ES-I3 (cell line): ENCODE results near the gene CSNK1A1.
"Not testable (repeated sequence)": the region's sequence is repeated elsewhere in the genome, so short reads cannot be mapped to it uniquely, and the experiment has no call there.

ENCODE experiments used
- H3K36me3 ChIP-seq: 2 replicates; pipeline ENCODE4 v1.6.1; 2013; ENCODE audit warnings: mild to moderate bottlenecking, low read length, control low read depth, moderate library complexity; ENCODE audit not compliant: insufficient read depth
- H3K4me1 ChIP-seq: 2 replicates; pipeline ENCODE4 v1.6.1; 2013; ENCODE audit warnings: mild to moderate bottlenecking, control low read depth, low read length; ENCODE audit not compliant: insufficient read depth
- H3K9ac ChIP-seq: 2 replicates; pipeline ENCODE4 v1.6.1; 2013; ENCODE audit warnings: low read depth, mild to moderate bottlenecking, low read length, moderate library complexity
- H3K9me3 ChIP-seq: 2 replicates; pipeline ENCODE4 v1.6.1; 2013; ENCODE audit warnings: mild to moderate bottlenecking, low read length, moderate library complexity; ENCODE audit not compliant: control insufficient read depth, insufficient read depth

CSNK1A1 gene

DNA sequence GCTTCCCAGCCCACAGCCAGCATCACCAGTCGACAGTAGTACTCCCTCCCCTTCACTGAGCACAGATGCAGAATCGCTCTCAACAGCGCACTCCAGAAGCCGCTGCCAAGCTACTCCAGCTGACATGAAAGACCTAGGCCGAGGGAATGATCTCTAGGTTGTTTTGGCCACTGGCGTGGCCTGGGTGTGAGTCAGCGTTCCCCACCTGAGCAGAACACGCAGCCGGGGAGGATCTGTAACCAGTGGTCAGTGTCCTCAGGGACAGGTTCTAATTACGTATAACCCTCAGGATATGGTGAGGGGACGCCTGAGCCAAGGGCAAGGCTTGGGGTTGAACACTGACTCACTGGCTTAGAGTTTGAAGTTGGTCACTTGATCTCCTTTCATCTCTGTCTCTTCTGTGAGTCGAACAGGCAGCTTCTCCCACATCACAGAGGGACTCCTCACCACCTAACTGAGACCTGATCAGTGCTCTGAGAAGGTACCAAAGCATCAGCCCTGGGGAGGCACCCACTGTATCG, 95.3 kb downstream of the CSNK1A1 start:
- peaks cover 7% of the 10 kb centered on the region; the same call in 1 of the 2 replicates for H3K4me1 ChIP-seq
- H3K9ac ChIP-seq: no peak overlapping the region
- no peaks in the 10 kb centered on the region for H3K36me3 ChIP-seq
- no peaks in the 10 kb centered on the region for H3K9me3 ChIP-seq

DNA sequence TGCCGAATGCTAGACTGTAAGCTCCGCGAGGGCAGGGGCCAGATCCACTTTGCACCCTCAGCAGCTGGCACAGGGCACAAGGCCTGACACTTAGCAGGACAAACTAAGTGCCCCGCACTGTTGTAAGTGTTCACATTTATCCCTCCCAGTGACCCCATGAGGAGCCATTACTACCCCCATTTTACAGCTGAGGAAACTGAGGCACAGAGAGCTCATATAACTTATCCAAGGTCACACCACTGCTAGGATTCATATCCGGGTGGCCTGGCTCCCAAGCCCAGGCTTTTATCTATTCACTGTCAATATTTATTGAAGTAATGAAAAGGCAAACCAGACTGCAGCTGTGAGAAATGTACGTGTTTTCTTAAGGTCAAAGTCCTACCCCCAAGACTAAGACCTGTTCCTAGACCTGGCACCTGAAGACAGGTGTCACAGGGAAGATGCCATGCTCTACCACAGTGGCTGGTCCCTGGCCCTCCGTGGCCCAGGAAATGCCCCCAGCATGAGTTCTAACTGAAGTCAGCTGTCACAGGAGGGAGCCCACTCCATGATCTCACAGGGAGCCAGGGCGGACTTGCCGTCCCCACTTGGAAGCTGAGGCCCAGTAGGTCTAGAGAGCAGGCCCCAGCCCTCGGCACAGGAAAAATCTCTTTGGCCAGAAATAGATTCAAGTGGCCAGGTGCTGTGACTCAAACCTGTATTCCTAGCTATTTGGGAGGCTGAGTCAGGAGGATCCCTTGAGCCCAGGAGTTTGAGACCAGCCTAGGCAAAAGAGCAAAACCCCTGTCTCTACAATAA, 97.4 kb downstream of the CSNK1A1 start:
- no peak overlapping the region for H3K9ac ChIP-seq
- peaks cover 11% of the 10 kb centered on the region for H3K4me1 ChIP-seq
- no peaks in the 10 kb centered on the region for H3K9me3 ChIP-seq
- H3K36me3 ChIP-seq: no peaks in the 10 kb centered on the region

DNA sequence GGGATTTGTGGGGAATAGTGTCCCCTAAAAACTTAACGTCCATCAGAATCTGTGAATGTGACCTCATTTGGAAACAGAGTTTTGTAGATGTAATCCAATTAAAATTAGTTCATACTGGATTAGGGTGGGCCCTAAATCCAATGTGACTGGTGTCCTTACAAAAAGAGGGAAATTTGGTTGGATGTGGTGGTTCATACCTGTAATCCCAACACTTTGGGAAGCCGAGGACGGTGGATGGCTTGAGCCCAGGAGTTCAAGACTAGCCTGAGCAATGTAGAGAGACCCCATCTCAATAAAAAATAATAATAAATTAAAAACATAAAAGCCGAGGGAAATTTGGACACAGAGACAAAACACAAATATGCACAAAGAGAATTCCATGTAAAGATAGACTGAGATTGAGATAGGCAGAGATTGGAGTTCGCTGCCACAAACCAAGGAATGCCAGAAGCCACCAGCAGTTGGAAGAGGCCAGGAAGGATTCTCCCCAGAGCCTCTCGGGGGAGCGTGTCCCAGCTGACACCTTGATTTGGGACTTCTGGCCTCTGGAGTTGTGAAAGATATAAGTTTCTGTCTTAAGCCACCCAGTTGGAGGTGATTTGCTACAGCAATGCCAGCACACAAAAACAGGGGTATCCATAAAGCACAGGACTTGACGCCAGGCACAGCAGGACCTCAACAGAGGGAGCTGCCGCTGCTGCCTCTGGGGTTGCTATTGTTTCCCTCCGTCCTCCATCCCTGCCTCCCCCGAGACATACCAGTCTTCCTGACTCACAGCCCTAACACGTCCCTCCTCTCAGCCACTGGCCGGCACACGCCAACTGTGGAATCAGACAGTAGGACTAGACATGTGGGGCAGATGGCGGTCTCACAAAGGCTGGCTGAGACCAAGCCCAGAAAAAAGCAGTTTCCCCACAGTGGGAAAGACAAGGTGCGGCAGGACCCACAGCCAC, 98.3 kb downstream of the CSNK1A1 start:
- Histone ChIP-seq H3K36me3 (no peaks in the 10 kb centered on the region), H3K9me3 (no peaks in the 10 kb centered on the region), H3K4me1 (peaks cover 13% of the 10 kb centered on the region), H3K9ac (no peak overlapping the region)

DNA sequence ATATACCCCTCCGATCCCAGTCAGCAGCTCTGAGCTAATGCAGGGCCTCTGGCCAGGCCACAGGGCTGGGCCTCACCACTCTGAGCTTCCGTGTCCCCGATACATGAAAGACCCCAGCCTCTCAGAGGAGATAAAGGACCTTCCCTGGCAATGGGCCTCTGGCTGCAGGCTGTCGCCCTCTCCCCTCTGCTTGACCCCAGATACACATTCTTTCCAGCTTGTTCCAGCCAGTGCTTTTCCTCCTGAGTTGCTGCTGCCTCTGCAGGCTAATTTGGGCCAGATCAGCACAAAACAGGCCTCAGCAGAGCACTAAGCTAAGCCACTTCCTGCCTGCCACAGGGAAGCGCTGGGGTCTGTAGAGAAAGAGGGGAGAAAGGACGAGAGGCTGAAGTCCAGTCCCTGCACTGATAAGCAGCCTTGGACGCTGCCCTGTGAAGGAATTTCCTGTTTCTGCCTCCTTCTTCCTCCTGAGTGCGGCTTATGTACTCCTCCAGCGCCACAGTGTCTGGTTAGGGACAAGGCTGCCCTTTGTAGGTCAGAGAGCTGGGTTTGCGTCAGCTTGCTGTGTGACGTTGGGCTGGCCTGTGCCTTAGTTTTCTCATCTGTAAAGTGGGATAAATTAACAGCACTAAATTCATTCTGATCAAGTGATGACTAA, 99.1 kb downstream of the CSNK1A1 start:
- Histone ChIP-seq H3K9ac (no peak overlapping the region), H3K36me3 (no peaks in the 10 kb centered on the region), H3K4me1 (peaks cover 13% of the 10 kb centered on the region), H3K9me3 (no peaks in the 10 kb centered on the region)

DNA sequence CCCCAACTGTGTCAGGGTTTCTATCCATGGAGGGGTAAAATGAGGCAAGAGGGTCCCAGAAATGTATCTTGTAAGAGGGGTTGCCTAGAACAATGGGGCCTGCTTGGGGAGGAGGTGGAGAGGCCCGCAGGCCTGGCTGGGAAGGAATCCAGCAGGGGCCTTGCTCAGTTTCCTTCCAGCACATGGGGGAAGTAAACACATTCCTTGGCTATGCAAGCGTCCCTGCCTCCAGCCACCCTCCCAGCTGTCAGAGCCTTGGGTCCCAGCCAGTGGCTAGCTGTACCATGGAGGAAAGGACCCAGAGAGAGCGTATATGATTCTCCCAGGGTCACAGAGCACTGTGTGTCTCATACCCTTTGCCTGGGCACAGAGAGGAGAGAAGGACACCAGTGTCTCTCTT, 101.0 kb downstream of the CSNK1A1 start:
- H3K36me3 ChIP-seq: no peaks in the 10 kb centered on the region
- H3K9ac ChIP-seq: no peak overlapping the region
- peaks cover 13% of the 10 kb centered on the region for H3K4me1 ChIP-seq
- no peaks in the 10 kb centered on the region for H3K9me3 ChIP-seq

DNA sequence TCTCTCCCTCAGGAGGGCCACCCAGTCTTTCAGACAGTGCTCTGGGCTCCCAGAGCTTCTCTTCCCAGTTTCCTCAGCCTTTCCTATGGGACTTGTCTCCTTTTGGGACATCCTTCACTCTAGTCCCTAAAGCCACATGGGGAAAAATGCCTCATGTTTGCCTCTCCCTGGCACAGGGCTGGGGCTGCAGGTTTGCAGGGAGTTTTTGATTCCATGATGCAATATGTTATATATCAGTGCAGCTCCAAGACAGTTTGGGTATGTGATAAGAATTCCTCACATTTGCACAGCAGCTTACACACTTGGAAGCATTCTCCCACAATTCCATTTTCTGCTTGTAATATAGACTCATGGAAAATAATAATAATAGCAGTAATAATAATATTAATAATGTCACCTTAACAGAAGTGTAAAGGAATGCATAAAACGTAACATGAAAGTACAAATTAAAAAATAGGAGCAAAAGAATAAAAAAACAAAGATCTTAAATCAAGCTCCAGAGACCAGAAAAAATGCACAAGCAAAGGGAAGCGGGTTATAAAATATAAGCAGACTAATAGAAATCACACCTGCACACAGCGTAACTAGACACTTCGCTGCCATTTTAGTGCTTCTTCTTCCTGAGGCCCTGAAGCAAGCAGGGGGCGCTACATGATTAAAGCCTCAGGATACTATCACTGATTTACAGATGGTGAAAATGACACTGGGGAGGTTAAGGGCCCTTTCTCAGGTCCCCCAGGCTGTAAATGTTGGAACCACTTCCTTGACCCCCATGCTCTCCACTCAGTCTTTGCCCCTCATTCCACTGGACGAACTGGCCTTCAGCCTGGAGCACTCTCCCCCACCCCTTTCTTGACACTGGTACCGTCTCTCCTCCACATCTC, 102.2 kb downstream of the CSNK1A1 start:
- Histone ChIP-seq H3K9me3 (no peaks in the 10 kb centered on the region), H3K4me1 (peaks cover 13% of the 10 kb centered on the region), H3K9ac (no peak overlapping the region), H3K36me3 (no peaks in the 10 kb centered on the region)

DNA sequence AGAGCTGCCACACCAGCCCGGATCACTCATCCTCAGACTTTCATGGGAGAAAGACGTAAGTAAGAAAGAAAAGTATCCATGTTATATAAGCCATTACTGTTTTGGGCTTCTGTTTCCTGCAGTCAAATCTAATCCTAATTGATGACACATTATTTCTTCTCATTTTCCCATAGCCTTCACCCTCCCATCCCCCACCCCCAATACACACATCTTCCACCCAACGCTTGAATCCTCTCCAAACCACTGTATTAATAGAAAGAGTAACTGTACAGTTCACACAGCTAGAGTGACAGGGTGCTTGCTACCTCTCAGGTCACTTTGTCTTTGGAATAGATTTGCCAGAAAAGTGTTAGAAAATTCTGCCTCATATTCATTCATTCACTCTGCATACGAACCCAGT, 102.8 kb downstream of the CSNK1A1 start:
- H3K4me1 ChIP-seq: peaks cover 13% of the 10 kb centered on the region
- H3K9me3 ChIP-seq: no peaks in the 10 kb centered on the region
- H3K9ac ChIP-seq: no peak overlapping the region
- no peaks in the 10 kb centered on the region for H3K36me3 ChIP-seq

DNA sequence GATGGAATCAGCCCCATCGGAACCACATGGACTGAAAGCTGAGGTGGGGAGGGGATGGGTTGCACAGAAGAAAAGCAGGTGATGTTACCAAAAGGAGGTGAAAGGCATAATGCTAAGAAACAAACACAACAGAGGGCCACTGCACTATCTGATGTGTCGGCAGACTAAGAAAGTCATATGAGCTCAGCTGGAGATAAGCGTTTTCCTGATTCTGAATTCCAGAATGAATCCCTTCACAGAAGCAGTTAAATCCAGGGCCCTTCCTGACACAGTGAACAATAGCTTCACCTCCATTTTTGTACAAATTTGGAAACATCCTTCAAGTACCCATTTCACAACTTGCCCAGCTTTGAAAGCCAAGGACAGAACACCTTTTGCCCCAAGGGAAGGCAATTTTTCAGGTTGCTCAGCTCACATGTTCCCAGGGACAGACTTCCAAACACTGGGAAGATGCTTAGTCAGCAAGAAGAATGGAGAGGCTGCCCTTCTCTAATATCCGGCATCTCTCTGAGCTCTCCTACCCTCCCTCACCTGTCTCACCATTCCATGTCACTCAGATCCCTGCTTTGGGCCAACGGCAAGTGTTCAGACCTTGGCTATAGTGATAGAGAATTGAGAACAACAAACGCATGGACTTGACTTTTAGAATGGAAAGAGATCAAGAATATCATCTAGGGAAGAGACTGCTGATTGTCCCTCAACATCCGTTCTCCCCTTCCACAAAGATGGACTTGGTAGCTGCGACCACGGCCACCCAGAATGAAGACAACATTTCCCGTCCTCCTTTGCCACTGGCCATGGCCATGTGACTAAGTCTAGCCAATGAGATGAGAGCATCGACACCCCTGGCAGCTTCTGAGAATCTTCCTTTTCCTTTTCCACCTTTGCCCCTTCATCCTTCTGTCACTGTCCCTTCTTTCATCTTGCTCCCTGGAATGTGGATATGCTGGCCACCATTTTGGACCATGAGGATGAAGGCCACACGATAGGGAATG, 103.6 kb downstream of the CSNK1A1 start:
- Histone ChIP-seq H3K9me3 (no peaks in the 10 kb centered on the region), H3K4me1 (peaks cover 13% of the 10 kb centered on the region), H3K9ac (no peak overlapping the region), H3K36me3 (no peaks in the 10 kb centered on the region)

DNA sequence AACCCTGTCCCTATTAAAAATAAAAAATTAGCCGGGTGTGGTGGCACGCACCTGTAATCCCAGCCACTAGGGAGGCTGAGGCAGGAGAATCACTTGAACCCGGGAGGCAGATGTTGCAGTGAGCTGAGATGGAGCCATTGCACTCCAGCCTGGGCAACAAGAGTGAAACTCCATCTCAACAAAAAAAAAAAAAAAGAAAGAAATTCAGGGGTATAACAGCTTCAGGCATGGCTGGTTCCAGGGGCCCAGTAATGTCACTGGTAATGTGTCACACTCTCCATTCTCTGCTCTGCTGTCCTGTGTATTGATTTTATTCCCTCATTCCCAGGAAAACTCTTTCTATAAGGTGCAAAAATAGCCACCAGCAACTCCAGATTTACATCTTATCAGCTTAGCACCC, 104.4 kb downstream of the CSNK1A1 start:
- not testable (repeated sequence) for H3K36me3 ChIP-seq, H3K4me1 ChIP-seq, H3K9me3 ChIP-seq

DNA sequence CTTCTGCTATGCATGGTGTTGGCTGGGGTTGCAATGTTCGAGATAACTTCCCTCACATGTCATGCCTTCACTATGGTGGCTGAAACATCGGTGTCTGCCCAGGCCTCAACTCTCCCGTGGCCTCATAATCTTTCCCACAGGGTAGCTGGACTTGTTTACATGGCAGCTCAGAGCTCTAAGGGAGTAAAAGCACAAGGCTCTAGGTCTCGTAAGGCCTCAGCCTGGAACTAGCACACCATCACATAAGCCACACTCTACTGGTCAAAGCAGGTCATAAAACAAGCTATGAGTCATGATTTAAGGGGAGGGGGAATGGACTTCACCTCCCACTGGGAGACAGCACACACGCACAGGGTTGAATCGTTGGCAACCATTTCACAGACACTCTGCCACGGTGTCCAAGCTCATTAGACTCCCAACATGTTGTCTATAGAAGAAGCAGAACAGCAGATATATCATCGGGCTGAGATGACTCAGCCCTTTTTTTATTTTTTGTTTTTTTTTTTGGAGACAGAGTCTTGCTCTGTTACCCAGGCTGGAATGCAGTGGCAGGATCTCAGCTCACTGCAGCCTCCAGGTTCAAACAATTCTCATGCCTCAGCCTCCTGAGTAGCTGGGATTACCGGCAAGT, 105.4 kb downstream of the CSNK1A1 start:
- Histone ChIP-seq H3K9ac (no peak overlapping the region), H3K9me3 (no peaks in the 10 kb centered on the region), H3K36me3 (no peaks in the 10 kb centered on the region), H3K4me1 (peaks cover 6% of the 10 kb centered on the region)

More for the DNA sequence above, 104.4 kb downstream of the CSNK1A1 start:
- H3K9ac ChIP-seq: not testable (repeated sequence)

DNA sequence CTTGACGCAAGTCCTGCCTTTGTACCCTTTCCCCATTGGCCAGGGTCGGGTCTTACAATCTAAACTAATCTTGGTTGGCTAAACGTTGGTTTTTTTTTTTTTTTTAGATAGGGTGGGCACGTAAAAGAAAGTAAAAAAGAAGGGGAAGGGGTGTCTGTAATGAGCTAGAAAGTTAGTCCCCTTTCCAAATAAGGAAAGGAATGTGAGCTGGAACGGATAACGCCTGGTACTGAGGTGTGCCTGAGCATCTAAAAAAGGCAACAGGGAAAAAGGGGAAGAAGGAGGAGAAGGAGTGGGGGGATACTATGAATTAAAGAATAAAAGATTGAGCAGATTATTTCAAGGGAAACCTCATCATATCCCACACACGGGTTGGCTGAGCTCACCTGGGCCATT, 105.9 kb downstream of the CSNK1A1 start:
- Histone ChIP-seq H3K9me3 (no peaks in the 10 kb centered on the region), H3K4me1 (peaks cover 6% of the 10 kb centered on the region), H3K36me3 (no peaks in the 10 kb centered on the region), H3K9ac (no peak overlapping the region)

DNA sequence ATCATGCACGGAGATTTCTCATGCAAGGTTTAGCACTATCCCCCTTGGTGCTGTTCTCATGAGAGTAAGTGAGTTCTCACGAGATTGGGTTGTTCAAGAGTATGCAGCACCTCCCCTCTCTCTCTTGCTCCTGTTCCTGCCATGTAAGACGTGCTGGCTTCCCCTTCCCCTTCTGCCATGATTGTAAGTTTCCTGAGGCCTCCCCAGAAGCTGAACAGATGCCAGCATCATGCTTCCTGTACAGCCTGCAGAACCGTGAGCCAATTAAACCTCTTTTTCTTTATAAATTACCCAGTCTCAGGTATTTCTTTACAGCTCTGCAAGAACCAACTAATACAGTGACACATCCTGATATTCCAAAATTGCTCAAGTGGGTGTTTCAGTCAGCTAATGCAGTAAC, 106.8 kb downstream of the CSNK1A1 start:
- H3K9ac ChIP-seq, H3K36me3 ChIP-seq, H3K4me1 ChIP-seq, H3K9me3 ChIP-seq: not testable (repeated sequence)
